KBM-7 (cell line): ENCODE data around the gene NUP98.

Experiments used
- DNase-seq: peaks from one replicate; pipeline ENCODE4 v3.0.0-alpha.2; 2015
- in situ Hi-C: fragments of 300-500 bp; cut with MboI; formaldehyde crosslinking; loops from 2 replicates; pipeline ENCODE4 v1.14.3; 2020; ENCODE audit warnings: low sequenced_read_pairs, low pct_unique_long_range_greater_than_20kb, mixed read lengths

Gene NUP98

DNA sequence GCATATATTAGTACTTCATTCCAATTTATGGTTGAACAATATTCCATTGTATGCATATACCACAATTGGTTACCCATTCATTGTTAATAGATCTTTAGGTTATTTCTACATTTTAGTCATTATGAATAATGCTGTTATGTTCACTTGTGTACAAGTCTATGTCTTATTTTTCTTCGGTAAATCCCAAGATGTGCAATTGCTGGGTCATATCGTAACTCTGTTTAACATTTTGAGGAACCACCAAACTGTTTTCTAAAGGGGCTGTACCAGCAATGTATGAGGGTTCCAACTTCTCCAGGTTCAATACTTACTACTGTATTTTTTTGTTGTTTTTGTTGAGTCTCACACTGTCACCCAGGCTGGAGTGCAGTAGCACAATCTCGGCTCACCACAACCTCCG is 33.1 kb downstream of the NUP98 start:
- in situ Hi-C loops = no loop called here

DNA sequence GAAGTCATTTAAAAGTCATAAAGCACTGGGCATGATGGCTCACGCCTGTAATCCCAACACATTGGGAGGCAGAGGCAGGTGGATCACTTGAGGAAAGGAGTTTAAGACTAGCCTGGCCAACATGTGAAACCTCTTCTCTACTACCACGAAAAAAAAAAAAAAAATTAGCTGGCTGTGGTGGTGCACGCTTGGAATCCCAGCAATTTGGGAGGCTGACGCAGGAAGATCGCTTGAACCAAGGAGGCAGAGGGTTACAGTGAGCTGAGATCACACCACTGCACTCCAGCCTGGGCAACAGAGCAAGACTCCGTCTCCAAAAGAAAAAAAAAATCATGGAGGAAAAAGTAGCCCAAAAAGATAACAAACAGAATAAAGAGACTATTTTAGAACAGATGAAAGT is 42.2 kb downstream of the NUP98 start:
- DNase-seq = no peak
- in situ Hi-C loops = no loop called here

More for the DNA sequence above, 33.1 kb downstream of the NUP98 start:
- no peak for DNase-seq

DNA sequence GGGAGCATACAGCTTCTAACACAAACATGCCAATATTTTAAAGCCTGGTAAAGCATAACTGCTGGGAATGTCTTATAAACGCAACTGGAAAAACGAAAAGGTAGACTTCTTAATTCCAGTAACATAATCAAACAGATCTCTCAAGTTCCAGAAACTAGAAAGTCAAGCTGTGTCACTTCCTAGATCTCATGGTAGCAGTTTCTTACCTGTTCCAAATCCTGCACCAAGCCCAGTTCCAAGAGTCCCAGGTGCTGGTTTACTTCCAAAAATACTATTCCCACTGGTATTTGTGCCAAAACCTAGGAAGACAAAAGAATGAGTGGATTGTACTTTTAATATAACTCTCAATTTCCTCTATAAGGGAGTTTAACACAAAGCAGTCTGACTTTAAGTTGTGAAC is 44.2 kb downstream of the NUP98 start:
- DNase-seq = no peak
- in situ Hi-C loops = no loop called here

DNA sequence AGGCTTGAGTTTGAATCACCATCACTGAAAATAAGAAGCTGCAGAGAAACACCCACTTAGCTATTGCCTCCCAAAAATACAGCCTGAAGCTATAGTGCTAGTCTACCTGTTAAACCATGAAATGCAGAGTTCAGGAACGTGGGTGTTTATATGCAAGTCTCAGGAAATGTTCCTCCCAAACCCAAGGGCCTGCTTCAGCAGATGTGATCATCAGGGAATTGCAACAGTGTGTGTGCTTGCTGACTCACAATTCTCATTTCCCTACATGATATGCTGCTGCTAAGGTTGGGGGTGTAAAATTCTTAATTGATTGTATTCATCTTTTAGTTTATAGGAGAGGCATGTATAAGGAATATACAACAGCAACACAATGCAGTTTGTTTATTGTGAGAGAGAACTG is 49.6 kb downstream of the NUP98 start:
- in situ Hi-C loops = no loop called here
- no peak for DNase-seq

DNA sequence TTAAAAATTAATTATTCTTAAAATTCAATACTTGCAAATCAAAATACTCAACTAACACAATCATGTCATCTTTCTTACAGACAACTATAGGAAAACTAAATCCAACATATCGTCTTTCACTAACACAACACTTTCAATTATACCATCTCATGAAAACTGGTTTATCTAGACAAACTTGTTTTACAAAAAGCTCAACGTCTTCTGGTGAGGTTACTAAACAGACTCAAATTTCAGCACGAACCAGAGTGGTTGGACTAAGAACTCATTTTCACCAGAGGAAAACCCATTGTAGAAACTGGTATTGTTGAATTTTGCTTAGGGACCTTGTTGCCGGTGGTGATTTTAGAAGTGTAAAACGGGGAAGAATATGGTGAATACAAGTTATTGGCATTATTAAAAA is 52.2 kb downstream of the NUP98 start:
- DNase-seq = no peak
- in situ Hi-C loops = no loop called here

DNA sequence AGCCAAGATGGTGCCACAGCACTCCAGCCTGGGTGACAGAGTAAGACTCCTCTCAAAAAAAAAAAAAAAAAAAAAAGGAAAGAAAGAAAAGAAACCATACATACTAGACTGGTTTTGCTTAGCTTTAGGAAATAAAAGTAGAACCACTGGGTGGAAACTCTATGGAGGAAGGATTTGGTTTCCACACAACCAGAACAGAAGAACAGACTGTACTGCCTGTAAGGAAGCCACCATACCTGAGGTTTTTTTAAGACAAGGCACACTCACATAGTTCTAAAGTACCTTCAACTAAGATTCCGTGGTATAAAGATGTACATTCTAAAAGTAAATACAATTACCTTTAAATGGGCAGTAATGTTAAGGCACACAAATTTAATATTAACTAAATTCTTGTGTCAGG is 58.6 kb downstream of the NUP98 start:
- in situ Hi-C loops = no loop called here

DNA sequence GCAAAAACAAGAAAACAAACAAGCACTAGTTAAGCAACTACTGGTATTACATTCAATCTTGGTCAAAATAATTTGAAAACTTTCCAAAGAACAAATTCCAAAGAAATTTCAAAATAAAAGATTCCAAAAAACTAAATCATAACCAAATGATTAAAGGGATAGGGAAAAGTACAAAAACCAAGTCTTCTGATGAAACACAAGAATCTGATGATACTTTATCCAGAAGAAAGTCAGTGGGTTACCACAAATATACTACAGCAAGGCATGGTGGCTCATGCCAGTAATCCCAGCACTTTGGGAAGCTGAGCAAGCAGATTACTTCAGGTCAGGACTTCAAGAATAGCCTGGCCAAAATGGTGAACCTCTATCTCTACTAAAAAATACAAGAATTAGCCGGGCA is 59.1 kb downstream of the NUP98 start:
- in situ Hi-C loops = no loop called here
- no peak for DNase-seq

More for the DNA sequence above, 58.6 kb downstream of the NUP98 start:
- DNase-seq = no peak

DNA sequence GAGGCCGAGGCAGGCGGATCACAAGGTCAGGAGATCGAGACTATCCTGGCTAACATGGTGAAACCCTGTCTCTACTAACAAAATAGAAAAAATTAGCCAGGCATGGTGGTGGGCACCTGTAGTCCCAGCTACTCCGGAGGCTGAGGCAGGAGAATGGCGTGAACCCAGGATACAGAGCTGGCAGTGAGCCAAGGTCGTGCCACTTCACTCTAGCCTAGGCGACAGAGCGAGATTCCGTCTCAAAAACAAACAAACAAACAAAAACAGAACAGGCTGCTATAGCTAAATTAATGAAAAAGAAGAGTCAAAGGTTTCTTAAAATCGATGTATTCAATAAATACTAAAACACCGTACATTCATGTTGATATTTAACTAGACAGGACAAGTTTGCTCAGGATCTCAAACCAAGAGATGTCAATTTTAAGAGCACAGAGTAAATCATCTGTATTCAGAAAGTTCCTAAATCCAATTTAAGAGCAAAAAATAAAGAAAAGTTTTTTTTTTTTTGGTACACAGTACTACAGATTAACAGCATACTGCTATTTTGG is 59.9 kb downstream of the NUP98 start:
- DNase-seq = no peak
- in situ Hi-C loops = no loop called here

DNA sequence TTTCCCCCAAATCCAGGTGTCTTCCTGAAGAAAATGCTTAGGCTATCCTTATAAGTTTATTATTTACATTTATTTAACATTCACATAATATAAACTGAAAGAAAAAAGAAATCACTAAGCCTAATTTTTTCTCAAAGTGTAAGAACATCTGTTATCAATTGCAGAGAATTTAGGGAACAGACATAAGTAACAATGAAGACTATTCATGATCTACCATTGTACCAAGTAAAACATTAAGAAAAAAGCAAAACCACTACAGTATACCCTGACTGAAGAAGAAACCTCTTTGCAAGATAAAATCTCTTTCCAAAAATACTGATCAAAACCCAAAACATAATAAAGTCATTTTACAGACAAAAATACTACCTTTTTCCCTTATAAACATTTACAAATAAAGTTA is 60.5 kb downstream of the NUP98 start:
- in situ Hi-C loops = no loop called here
- no peak for DNase-seq

DNA sequence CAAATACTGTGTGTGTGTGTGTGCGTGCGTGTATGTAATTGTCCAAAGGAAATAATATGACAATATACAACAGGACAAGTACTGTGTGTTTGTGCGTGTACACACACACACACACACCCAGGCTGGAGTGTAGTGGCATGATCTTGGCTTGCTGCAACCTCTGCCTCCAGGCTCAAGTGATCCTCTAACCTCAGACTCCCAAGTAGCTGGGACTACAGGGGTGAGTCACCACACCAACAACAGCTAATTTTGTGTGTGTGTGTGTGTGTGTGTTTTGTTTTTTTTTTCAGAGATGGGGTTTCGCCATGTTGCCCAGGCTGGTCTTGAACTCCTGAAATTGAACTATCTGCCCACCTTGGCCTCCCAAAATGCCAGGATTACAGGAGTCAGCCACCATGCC is 61.5 kb downstream of the NUP98 start:
- in situ Hi-C loops = no loop called here
- no peak for DNase-seq

DNA sequence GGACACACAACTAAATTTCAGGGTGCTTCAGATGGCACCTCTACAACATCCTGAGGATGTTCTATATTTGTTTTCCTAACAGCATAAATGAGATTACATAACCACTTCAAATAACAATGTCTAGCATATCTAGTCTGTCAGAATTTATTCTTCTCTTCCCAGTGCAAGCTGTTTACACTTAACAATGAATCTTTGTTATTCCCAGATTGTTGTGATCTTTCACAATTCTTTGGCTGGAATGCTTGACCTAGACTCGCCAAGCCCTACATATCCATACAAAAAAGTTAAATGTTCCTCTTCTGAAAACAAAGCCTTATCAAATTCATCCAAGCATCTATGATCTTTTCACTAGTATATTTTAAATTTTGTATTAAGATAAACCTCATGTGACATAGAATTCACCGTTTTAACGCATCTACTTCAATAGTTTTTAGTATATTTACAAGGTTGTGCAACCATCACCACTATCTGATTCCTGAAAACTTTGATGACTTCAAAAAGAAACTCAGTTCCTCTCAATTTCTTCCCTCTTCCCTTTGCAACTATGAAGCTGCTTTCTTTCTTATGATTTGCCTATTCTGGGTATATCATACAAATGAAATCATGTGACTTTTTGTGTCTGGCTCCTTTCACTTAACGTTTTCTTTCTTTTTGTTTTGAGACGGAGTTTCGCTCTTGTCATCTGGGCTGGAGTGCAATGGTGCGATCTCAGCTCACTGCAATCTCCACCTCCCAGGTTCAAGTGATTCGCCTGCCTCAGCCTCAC is 64.5 kb downstream of the NUP98 start:
- no peak for DNase-seq
- in situ Hi-C loops = no loop called here

DNA sequence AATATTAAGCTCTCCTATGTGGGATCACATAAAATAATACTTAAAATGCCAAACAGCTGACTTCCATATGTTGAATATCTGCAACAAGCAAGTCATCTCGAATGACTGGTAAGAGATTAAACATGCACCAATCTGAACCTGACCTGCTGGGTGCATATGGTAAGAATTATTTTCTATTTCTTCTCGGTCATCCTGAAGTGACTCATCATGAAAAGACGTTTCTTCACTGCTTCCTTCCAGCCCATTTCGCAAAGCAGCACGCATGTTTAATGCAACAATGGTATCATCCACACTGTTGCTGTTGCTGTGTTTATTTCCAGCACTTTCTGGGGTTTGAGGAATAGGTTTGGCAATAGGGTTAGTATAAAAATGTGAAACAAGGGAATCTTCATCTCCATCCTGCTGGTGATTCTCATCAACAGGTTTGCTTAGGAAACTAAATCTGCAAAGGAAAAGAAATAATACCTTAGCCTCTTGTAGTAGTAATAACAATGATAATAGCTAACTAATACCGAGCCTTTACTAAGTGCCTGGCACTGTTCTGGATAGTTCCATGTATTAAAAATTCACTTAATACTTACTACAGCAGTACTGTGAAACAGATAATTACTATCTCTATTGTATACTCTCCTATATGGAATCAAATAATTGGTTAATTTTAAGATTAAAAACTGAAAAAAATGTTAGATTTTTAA is 74.2 kb downstream of the NUP98 start:
- in situ Hi-C loops = no loop called here
- DNase-seq = no peak

DNA sequence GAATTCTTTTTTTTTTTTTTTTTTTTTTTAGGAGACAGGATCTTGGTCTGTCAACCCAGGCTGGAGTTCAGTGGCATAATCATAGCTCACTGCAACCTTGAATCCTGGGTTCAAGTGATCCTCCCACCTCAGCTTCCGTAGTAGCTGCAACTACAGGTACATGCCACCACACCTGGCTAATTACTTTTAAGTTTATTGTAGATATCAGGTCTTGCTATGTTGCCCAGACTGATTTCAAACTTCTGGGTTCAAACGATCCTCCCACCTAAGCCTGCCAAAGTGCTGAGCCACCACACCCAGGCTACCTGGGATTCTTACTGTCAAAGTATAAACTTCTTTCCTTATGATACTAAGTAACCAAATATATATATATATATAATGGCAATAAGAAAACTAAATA is 75.3 kb downstream of the NUP98 start:
- in situ Hi-C loops = no loop called here
- DNase-seq = no peak

DNA sequence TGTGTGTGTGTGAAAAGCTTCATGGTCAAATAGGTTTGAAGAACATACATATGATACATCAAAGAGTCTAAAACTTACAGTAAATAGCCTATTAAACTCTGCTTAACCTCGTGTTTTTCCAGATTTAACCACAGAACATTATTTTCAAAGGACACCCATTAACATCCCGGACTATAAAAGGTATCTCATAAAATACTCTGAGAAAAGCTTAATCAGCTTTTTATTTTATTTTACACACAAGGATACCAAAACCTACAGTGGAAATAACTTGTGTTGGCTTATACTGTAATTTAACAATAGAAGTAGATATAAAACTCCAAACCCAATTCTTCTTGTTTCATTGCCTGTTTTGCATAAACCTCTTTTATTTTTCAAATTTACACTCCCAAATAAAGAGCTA is 76.4 kb downstream of the NUP98 start:
- no peak for DNase-seq
- in situ Hi-C loops = no loop called here

DNA sequence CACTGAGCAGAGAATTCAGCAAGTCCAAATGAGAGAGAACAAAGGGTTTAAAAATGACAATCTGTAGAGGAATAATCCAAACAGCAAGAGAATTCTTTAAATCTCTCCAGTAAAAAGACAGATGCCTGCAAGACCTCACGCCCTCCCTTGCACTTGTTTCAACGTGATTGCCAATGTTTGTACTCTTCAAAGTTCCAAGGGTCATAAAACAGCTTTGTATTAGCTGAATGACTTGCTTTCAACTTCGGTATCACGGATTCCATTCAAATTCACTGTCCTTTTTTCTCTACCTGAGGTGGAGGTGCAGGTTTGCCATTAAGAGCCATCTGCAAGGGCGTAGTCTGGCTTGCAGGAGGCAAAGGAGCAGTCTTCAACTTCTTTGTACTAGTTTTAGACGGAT is 85.1 kb downstream of the NUP98 start:
- in situ Hi-C loops = no loop called here
- no peak for DNase-seq

DNA sequence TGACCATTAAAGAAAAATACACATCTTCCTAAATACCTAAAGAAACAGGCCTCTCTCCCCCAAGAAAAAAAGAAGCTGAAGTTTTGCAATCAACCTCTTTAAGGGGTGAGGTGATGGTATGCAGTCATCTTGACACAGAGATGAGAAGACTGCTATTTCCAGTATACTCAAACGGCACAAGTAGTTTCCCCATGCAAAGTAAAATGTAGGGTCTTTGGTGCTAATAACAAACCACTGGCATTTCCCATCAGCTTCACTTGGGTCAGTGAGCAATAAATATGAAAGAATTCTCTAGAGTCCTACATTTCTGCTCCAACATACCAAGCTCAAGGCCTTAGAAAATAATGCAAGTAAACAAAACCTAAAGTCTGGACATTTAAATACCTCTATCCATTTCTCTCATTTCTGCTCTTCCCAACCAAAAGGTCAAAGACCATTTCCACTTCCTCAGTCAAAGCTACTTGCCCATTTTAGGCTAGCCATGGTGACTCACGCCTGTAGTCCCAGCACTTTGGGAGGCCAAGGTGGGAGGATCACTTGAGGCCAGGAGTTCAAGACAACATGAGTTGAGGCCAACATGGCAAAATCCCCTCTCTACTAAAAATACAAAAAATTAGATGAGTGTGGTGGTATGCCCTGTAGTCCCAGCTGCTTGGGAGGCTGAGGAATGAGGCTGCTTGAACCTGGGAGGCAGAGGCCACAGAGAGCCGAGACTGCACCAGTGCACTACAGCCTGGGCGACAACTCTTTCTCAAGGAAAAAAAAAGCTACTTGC is 86.7 kb downstream of the NUP98 start:
- no peak for DNase-seq
- in situ Hi-C loops = no loop called here

DNA sequence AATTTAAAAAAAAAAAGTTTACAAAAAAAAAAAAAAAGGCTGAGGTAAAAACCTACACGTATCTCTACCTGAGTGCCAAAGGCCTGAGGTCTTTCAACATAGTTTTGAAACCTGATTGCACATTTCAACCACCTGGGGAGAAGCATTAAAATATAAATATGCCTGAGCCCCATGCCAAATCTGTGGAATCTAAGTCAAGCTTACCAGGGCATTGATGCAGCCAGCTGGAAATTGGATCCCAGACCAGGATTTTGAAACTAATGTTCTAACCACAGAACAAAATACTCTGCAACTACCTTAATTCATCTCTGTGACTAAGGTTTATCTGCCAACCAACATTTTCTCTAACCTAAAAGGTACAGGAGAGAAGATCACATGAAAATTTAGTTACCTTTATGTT is 87.4 kb downstream of the NUP98 start:
- no peak for DNase-seq
- in situ Hi-C loops = no loop called here

DNA sequence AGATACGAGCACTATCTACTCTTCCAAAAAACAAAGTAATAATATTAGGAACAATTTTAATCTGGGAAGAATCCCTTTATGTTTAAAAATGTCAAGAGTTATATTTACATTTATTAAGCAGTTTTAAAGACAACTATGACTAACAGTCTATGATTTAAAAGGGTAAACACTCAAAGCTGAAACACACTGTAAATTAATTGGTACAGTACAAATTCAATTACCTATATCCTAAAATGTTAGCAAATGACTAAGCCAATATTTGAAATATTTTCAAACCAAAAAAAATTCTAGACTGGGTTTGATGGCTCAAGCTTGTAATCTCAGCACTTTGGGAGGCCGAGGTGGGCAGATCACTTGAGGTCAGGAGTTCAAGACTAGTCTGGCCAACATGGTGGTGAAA is 90.2 kb downstream of the NUP98 start:
- in situ Hi-C loops = no loop called here
- no peak for DNase-seq

DNA sequence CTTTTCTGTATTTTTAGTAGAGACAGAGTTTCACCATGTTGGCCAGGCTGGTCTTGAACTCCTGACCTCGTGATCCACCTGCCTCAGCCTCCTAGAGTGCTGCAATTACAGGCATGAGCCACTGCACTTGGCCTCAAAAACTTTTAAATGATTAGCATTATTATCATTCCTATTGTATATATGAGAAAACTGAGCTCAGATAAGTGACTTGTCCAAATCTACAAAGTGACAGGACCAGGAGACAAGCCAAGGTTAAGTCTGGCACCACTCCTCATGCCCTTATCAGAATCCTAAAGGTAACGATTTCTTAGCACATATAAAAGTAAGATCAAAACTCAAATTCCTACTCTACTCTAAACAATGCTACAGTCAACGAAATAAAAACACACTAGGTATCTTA is 94.0 kb downstream of the NUP98 start:
- DNase-seq = no peak
- in situ Hi-C loops = no loop called here

DNA sequence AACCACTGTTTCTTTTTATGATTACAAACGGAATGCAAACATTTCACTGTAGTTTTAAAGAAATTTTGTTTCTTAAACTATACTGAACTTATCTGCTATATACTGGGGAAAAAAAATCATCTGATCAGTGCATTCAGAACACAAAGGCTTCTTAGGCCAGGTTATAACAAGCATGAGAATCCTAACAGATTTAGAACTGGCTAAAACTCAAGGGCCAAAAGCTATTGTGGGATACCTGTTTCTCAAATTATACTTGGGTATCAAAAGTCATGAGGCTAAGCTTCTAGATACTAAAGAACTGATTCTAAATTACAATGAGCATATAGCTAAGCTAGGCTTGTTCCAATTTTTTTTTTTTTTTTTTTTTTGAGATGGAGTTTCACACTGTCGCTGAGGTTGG is 96.4 kb downstream of the NUP98 start:
- DNase-seq = no peak
- in situ Hi-C loops = no loop called here
